GM12878 (cell line): ENCODE measurements around the gene P4HTM. TPM values are rescaled to one million over a fixed set of nuclear protein-coding genes. Genes with fewer than 3 reads are reported as not detected.
A peak's percentile ranks its signal among the peaks of the same experiment; 100 is the strongest.

ENCODE experiments used
- ATAC-seq: fragments of 200-7000 bp; cut with Tn5 transposase; 3 replicates; pipeline ENCODE4 v1.9.1; 2020; ENCODE audit warnings: mild to moderate bottlenecking, moderate library complexity
- BruUV-seq: library from RNA; stranded (reverse); fragments of 400-500 nt; replicated peaks from 2 replicates; lab custom pipeline; 2021; lab: Mats Ljungman, UMichigan
- CTCF ChIA-PET: fragments of 300-600 bp; sonication (Branson Sonifier 250); formaldehyde crosslinking; extraction: SDS; loops from one replicate; lab custom pipeline; 2021; ENCODE audit warnings: inconsistent platforms; lab: Yijun Ruan, JAX
- POLR2A ChIA-PET: fragments of 350-600 bp; formaldehyde crosslinking; extraction: SDS; loops from one replicate; lab custom pipeline; 2021; ENCODE audit warnings: inconsistent platforms; lab: Charles Lee
- RAD21 ChIA-PET: fragments of 300-600 bp; sonication (Branson Sonifier 250); formaldehyde crosslinking; loops from one replicate; lab custom pipeline; 2023; ENCODE audit warnings: antibody characterized with exemption; ENCODE audit not compliant: unreplicated experiment; lab: Charles Lee
- SMC1A ChIA-PET: fragments of 300-600 bp; sonication (Branson Sonifier 250); formaldehyde crosslinking; loops from one replicate; lab custom pipeline; 2023; ENCODE audit not compliant: unreplicated experiment, uncharacterized antibody; lab: Charles Lee
- DNase-seq: peaks from one replicate; pipeline ENCODE4 v3.0.0-alpha.2; 2011; ENCODE audit warnings: low read depth, low spot score
- FAIRE-seq: peaks from 3 replicates; lab custom pipeline; 2011; peaks lifted over from hg19 to GRCh38; lab: Jason Lieb, UNC
- H2AFZ ChIP-seq: 2 replicates; pipeline ENCODE4 v1.6.0; 2011; ENCODE audit warnings: low read depth, low read length, control low read depth; ENCODE audit not compliant: control insufficient read depth
- H3K27ac ChIP-seq: 2 replicates; pipeline ENCODE4 v1.5.1; 2011; ENCODE audit warnings: control low read depth; ENCODE audit not compliant: control insufficient read depth, insufficient read depth
- H3K27me3 ChIP-seq, 2 experiments: replicated peaks in 1 of 2; 2 replicates each; pipeline versions ENCODE4 v1.6.0 to v1.6.1; 2011; ENCODE audit warnings: low read length in 1 of 2; ENCODE audit not compliant: control insufficient read depth in 2 of 2, insufficient read depth in 2 of 2
- H3K36me3 ChIP-seq, 2 experiments: 2 replicates each; pipeline ENCODE4 v1.5.1; 2011; ENCODE audit warnings: low read length in 1 of 2; ENCODE audit not compliant: control insufficient read depth in 2 of 2, insufficient read depth in 2 of 2
- H3K4me1 ChIP-seq: 2 replicates; pipeline ENCODE4 v1.6.1; 2011; ENCODE audit warnings: mild to moderate bottlenecking, low read length, moderate library complexity, mixed read lengths; ENCODE audit not compliant: control insufficient read depth, insufficient read depth
- H3K4me2 ChIP-seq: 2 replicates; pipeline ENCODE4 v1.6.0; 2011; ENCODE audit warnings: control low read depth; ENCODE audit not compliant: control insufficient read depth, insufficient read depth
- H3K4me3 ChIP-seq: fragments of 200-600 bp; sonication (generic); 2 replicates; pipeline ENCODE4 v1.5.1; 2016
- H3K79me2 ChIP-seq: 2 replicates; pipeline ENCODE4 v1.6.0; 2011; ENCODE audit warnings: low read length; ENCODE audit not compliant: control insufficient read depth, insufficient read depth
- H3K9ac ChIP-seq: 2 replicates; pipeline ENCODE4 v1.8.0; 2011; ENCODE audit warnings: low read length, control low read depth, mixed read lengths; ENCODE audit not compliant: control insufficient read depth, insufficient read depth
- H3K9me3 ChIP-seq: replicated peaks from 3 replicates; pipeline ENCODE4 v1.5.1; 2011; ENCODE audit warnings: mild to moderate bottlenecking, low read length; ENCODE audit not compliant: control insufficient read depth, insufficient read depth
- H4K20me1 ChIP-seq: 2 replicates; pipeline ENCODE4 v1.6.0; 2011; ENCODE audit not compliant: control insufficient read depth, insufficient read depth
- CHD1 ChIP-seq: IDR thresholded peaks from 2 replicates; pipeline ENCODE4 v1.6.1; 2012; ENCODE audit warnings: low read depth, low read length, improper control_type of control experiment
- FOXK2 ChIP-seq: fragments of 450-650 bp; IDR thresholded peaks from 2 replicates; pipeline ENCODE4 v1.6.1; 2017; ENCODE audit warnings: mild to moderate bottlenecking, moderate library complexity
- HDAC2 ChIP-seq: fragments of 200-600 bp; sonication (generic); IDR thresholded peaks from 2 replicates; pipeline ENCODE4 v1.6.1; 2017
- IKZF1 ChIP-seq: fragments of 450-650 bp; conservative IDR thresholded peaks from 2 replicates; pipeline ENCODE4 v1.6.1; 2017; ENCODE audit warnings: antibody characterized with exemption, mild to moderate bottlenecking
- MYB ChIP-seq: fragments of 150-350 bp; IDR thresholded peaks from 2 replicates; pipeline ENCODE4 v1.6.1; 2014; ENCODE audit warnings: mild to moderate bottlenecking, low read depth, low read length, borderline replicate concordance
- PAX8 ChIP-seq: fragments of 450-650 bp; IDR thresholded peaks from 2 replicates; pipeline ENCODE4 v1.6.1; 2017; ENCODE audit warnings: mild to moderate bottlenecking, moderate library complexity
- PML ChIP-seq: IDR thresholded peaks from 2 replicates; pipeline ENCODE4 v1.6.1; 2012; ENCODE audit warnings: low read length, inconsistent platforms
- POLR2AphosphoS5 ChIP-seq: IDR thresholded peaks from 2 replicates; pipeline ENCODE4 v1.6.1; 2011; ENCODE audit warnings: mild to moderate bottlenecking, low read length, inconsistent platforms
- STAT3 ChIP-seq: IDR thresholded peaks from 2 replicates; pipeline ENCODE4 v1.6.1; 2011; ENCODE audit warnings: low read depth, low read length, improper control_type of control experiment
- ZNF217 ChIP-seq: fragments of 450-650 bp; IDR thresholded peaks from 2 replicates; pipeline ENCODE4 v1.6.1; 2017; ENCODE audit warnings: antibody characterized with exemption, mild to moderate bottlenecking
- WGBS: methylation state at CpG from one replicate; pipeline ENCODE4 v1.1.6; 2016; ENCODE audit warnings: low lambda C conversion rate; ENCODE audit not compliant: insufficient replicate concordance, insufficient coverage; ENCODE audit errors: missing lambda C conversion rate; 5-methylcytosine and 5-hydroxymethylcytosine counted together
- in situ Hi-C: fragments of 300-500 bp; cut with MboI; formaldehyde crosslinking; loops from 9 replicates; pipeline ENCODE4 v1.14.3; 2018; ENCODE audit warnings: mixed read lengths
- intact Hi-C: fragments of 100-400 bp; cut with micrococcal nuclease; formaldehyde crosslinking; loops from one replicate; pipeline ENCODE4 v1.14.2; 2022; ENCODE audit not compliant: unreplicated experiment
- polyA plus RNA-seq, 11 experiments: library from polyadenylated mRNA; depleted of rRNA in 4 of 11; unstranded in 6 of 11; stranded (reverse) in 5 of 11; fragments of >200 nt; fragmentation: Nextera tagmentation in 4 of 11; fragmentation: Illumina TruSeq in 1 of 11; extraction: Ambion mirVana in 4 of 11; extraction: Trizol in 1 of 11; gene quantifications; 1 replicate in 1 of 11; 2 replicates in 10 of 11; pipeline versions ENCODE4 v1.2.1 to v1.2.3, GENCODE V29; 2011 to 2016; ENCODE audit warnings: inconsistent platforms in 2 of 11, missing spikeins in 2 of 11, low read depth in 1 of 11
- total RNA-seq, 4 experiments: library from RNA; depleted of rRNA in 3 of 4; stranded (reverse); fragments of >200 nt in 3 of 4; fragmentation: Illumina TruSeq in 1 of 4; extraction: Trizol in 1 of 4; gene quantifications; 2 replicates each; pipeline versions ENCODE4 v1.2.1 to v1.2.3, GENCODE V29; 2013 to 2021
- TF ChIP-seq, protein P1 (sequence below): IDR thresholded peaks from 2 replicates; pipeline ENCODE4 v1.6.1; 2012; ENCODE audit warnings: low read length, inconsistent platforms
- TF ChIP-seq, protein P2 (sequence below): fragments of 450-650 bp; IDR thresholded peaks from 2 replicates; pipeline ENCODE4 v1.6.1; 2016; ENCODE audit warnings: mild to moderate bottlenecking
- TF ChIP-seq, protein P3 (sequence below): fragments of 150-350 bp; IDR thresholded peaks from 2 replicates; pipeline ENCODE4 v1.6.1; 2014; ENCODE audit warnings: mild to moderate bottlenecking, low read depth, low read length
- TF ChIP-seq, protein P4 (sequence below): fragments of 150-350 bp; IDR thresholded peaks from 2 replicates; pipeline ENCODE4 v1.6.1; 2016; ENCODE audit warnings: low read depth, low read length

Gene P4HTM
- total and polyA plus RNA-seq, 10 of the 15 experiments (the other 5 are each of a cell fraction or from before 2014, with no cell fraction given) = 0.76 to 28.8 (median 22.9) TPM

DNA sequence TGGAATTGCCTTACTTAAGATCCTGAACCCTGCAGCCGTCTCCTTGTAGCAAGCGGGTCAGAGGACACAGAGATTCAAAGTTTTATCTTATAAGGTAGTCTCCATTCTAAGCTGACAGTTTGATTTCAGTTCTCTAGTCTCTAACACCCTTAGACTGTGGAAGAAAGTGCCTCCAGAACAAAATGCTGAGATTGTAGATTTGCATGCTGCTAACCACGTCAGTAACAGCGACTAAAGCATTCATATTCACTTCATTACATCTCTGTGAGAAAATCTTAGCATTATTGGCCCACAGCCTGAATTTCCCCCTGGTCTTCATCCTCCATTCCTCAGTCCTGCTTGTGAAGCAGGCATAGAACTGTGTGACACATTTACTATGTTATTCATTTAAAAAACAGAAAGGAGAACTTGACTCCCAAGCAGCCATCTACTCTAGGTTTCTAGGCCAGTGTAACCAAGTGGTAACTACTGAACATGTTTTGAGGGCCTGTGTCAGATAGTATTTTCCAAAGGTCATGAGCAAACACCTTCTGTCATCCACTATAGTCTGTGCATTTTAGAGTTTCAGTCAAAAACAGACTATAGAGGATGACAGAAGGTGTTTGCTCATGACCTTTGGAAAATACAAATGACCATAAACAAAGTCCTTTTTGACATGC, 44.0 kb upstream of the P4HTM start:
- peaks cover 8% of the 10 kb centered on the region for H3K4me1 ChIP-seq

More for the DNA sequence above, 44.0 kb upstream of the P4HTM start:
- ChIA-PET POLR2A (no interaction called here), SMC1A (interaction anchor here (0.6 kb wide), 1 partner anchor 130 kb away, joined by 3 read pairs; no protein-coding TSS in a partner anchor), RAD21 (interaction anchor here (0.8 kb wide), 1 partner anchor 206 kb away, joined by 3 read pairs; no protein-coding TSS in a partner anchor), CTCF (no interaction called here)
- DNase-seq (no peak), FAIRE-seq (no peak), ATAC-seq (no peak; the same call in 1 of the 3 replicates)
- H3K27me3 ChIP-seq = no peaks in the 10 kb centered on the region
- H3K36me3 ChIP-seq = no peaks in the 10 kb centered on the region; a peak in 2 of 4 replicates
- H3K4me2 ChIP-seq = no peak overlapping the region; the same call in 1 of the 2 replicates
- peak overlapping the region; percentile 33 for H2AFZ ChIP-seq
- peak overlapping the region; percentile 51 for H3K27ac ChIP-seq
- H3K9ac ChIP-seq = no peak overlapping the region; the same call in 1 of the 2 replicates
- no peaks in the 10 kb centered on the region; the same call in 1 of the 2 replicates for H3K79me2 ChIP-seq
- H3K4me3 ChIP-seq = no peak overlapping the region
- intact Hi-C loops = no loop called here
- H4K20me1 ChIP-seq = no peaks in the 10 kb centered on the region
- BruUV-seq = TSS peak; percentile 47
- WGBS = 58% methylated on average over 4 of the region's 4 CpGs
- in situ Hi-C loops = no loop called here
- H3K9me3 ChIP-seq = no peaks in the 10 kb centered on the region
- TF ChIP-seq FOXK2 (no peak), ZNF217 (no peak), IKZF1 (no peak), CHD1 (no peak), STAT3 (no peak), PAX8 (no peak), HDAC2 (no peak), MYB (no peak), POLR2AphosphoS5 (no peak), PML (no peak)
- TF ChIP-seq, protein P1, sequence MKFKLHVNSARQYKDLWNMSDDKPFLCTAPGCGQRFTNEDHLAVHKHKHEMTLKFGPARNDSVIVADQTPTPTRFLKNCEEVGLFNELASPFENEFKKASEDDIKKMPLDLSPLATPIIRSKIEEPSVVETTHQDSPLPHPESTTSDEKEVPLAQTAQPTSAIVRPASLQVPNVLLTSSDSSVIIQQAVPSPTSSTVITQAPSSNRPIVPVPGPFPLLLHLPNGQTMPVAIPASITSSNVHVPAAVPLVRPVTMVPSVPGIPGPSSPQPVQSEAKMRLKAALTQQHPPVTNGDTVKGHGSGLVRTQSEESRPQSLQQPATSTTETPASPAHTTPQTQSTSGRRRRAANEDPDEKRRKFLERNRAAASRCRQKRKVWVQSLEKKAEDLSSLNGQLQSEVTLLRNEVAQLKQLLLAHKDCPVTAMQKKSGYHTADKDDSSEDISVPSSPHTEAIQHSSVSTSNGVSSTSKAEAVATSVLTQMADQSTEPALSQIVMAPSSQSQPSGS = no peak
- TF ChIP-seq, protein P2, sequence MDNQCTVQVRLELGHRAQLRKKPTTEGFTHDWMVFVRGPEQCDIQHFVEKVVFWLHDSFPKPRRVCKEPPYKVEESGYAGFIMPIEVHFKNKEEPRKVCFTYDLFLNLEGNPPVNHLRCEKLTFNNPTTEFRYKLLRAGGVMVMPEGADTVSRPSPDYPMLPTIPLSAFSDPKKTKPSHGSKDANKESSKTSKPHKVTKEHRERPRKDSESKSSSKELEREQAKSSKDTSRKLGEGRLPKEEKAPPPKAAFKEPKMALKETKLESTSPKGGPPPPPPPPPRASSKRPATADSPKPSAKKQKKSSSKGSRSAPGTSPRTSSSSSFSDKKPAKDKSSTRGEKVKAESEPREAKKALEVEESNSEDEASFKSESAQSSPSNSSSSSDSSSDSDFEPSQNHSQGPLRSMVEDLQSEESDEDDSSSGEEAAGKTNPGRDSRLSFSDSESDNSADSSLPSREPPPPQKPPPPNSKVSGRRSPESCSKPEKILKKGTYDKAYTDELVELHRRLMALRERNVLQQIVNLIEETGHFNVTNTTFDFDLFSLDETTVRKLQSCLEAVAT = no peak
- TF ChIP-seq, protein P3, sequence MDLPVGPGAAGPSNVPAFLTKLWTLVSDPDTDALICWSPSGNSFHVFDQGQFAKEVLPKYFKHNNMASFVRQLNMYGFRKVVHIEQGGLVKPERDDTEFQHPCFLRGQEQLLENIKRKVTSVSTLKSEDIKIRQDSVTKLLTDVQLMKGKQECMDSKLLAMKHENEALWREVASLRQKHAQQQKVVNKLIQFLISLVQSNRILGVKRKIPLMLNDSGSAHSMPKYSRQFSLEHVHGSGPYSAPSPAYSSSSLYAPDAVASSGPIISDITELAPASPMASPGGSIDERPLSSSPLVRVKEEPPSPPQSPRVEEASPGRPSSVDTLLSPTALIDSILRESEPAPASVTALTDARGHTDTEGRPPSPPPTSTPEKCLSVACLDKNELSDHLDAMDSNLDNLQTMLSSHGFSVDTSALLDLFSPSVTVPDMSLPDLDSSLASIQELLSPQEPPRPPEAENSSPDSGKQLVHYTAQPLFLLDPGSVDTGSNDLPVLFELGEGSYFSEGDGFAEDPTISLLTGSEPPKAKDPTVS = no peak
- TF ChIP-seq, protein P4, sequence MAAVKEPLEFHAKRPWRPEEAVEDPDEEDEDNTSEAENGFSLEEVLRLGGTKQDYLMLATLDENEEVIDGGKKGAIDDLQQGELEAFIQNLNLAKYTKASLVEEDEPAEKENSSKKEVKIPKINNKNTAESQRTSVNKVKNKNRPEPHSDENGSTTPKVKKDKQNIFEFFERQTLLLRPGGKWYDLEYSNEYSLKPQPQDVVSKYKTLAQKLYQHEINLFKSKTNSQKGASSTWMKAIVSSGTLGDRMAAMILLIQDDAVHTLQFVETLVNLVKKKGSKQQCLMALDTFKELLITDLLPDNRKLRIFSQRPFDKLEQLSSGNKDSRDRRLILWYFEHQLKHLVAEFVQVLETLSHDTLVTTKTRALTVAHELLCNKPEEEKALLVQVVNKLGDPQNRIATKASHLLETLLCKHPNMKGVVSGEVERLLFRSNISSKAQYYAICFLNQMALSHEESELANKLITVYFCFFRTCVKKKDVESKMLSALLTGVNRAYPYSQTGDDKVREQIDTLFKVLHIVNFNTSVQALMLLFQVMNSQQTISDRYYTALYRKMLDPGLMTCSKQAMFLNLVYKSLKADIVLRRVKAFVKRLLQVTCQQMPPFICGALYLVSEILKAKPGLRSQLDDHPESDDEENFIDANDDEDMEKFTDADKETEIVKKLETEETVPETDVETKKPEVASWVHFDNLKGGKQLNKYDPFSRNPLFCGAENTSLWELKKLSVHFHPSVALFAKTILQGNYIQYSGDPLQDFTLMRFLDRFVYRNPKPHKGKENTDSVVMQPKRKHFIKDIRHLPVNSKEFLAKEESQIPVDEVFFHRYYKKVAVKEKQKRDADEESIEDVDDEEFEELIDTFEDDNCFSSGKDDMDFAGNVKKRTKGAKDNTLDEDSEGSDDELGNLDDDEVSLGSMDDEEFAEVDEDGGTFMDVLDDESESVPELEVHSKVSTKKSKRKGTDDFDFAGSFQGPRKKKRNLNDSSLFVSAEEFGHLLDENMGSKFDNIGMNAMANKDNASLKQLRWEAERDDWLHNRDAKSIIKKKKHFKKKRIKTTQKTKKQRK = no peak
